NCI-H526 treated with DMSO at 0.1 percent for 48 hours (cell line): Measurements from ENCODE around the gene UGT2B15.
"Not testable (repeated sequence)": the region's sequence is repeated elsewhere in the genome, so short reads cannot be mapped to it uniquely, and the experiment has no call there.

Source experiments
- DNase-seq: peaks from one replicate; lab custom pipeline; 2025; lab: John Stamatoyannopoulos, UW

The UGT2B15 gene

GRCh38 chr4:68670479-68670939 is at the start of gene UGT2B15:
Gene UGT2B15, minus strand, starts transcription at chr4:68670652. Its CDS starts 34 bp downstream, at chr4:68670618.
- DNase-seq, result not testable (repeated sequence)

DNA sequence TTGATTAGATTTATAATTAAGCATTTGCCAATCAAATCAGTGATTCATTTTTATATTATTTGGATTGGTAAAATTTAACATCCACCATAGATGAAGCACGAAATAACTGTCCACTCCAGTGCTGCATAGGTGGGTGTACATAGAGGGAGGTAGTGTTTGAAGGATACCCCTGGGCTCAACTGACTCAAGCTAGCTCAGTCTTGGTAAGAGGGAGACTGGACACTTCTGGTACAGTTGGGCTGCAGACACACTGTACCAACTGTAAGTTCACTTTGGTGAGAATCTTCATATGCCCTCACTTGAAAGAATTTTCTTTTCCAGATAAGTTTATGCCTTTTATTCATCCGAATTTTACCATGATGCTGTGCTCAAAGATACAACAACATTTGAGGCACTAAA is 48.6 kb upstream of the UGT2B15 start:
- DNase-seq, result no peak

DNA sequence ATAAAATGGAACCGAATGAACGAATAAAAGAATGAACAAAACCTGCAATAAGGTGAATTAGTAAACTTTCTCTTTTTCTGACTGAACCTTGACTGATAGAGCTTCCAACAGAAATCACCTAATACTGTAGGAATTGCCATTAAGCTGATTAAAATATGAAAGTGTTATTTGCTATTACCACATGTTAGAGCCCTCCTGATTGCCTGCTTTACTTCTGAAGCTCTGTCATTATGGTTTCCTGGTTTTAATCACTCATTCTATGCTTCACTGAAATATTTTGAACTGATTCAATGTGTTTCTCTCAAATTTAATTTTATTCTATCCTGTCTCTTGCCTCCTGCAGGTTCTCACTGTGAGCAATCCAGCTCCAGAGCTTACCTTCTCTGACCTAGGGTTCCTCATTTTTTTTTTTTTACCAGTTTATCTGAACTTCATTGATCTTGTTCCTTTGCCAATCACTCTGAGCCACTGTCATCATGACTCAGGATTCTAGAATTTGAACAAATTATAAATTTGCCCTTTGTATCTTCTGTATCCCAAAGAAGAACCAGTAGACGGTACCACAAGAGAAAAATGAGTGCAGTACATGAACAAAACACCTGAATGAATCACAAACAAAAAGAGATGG is 48.1 kb upstream of the UGT2B15 start:
- no peak for DNase-seq

GRCh38 chr4:68717999-68718398 is 47.5 kb upstream of the UGT2B15 start:
- no peak for DNase-seq

- DNase-seq, result no peak
These were observed 43.9 kb upstream of the UGT2B15 start for GRCh38 chr4:68714400-68714799.

GRCh38 chr4:68712207-68712606 is 41.8 kb upstream of the UGT2B15 start:
- no peak for DNase-seq

GRCh38 chr4:68708566-68708965 is 38.1 kb upstream of the UGT2B15 start:
- DNase-seq, result no peak

DNA sequence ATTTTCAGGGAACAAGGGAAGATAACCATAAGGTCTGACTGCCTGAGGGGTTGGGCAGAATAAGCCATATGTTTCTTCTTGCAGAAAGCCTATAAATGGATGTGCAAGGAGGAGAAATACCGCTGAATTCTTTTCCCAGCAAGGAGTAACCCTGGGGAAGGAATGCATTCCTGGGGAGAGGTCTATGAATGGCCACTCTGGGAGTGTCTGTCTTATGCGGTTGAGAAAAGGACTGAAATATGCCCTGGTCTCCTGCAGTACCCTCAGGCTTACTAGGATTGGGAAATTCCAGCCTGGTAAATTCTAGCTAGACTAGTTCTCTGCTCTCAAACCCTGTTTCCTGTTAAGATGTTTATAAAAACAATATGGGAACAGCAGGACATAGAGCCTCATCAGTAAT is 32.7 kb upstream of the UGT2B15 start:
- not testable (repeated sequence) for DNase-seq

DNA sequence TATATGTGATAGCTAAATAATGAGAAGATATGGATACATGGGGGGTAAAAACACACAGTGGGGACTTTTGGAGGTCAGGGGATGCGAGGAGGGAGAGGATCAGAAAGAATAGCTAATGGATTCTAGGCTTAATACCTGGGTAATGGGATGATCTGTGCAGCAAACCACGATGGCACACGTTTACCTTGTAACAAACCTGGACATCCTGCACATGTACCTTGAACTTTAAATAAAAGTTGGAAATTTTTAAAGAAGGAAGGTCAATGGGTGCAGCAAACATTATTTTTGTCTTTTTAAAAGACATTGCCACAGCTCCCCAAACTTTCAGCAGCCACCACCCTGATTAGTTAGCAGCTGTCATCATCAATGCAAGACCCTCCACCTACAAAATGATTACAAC is 29.7 kb upstream of the UGT2B15 start:
- no peak for DNase-seq

DNA sequence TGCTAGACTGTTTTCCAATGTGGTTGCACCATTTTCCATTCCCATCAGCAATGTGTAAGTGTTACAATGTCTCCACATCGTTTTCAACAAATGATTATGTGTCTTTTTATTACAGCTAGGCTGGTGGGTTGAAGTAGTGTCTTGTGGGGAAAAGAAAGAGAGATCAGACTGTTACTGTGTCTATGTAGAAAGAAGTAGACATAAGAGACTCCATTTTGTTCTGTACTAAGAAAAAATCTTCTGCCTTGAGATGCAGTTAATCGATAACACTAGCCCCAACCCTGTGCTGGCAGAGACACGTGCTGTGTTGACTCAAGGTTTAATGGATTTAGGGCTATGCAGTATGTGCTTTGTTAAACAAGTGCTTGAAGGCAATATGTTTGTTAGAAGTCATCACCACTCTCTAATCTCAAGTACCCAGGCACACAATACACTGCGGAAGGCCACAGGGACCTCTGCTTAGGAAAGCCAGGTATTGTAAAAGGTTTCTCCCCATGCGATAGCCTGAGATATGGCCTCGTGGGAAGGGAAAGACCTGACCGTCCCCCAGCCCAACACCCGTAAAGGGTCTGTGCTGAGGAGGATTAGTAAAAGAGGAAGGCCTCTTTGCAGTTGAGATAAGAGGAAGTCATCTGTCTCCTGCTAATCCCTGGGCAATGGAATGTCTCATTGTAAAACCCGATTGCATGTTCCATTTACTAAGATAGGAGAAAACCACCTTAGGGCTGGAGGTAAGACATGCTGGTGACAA is 23.0 kb upstream of the UGT2B15 start:
- no peak for DNase-seq

DNA sequence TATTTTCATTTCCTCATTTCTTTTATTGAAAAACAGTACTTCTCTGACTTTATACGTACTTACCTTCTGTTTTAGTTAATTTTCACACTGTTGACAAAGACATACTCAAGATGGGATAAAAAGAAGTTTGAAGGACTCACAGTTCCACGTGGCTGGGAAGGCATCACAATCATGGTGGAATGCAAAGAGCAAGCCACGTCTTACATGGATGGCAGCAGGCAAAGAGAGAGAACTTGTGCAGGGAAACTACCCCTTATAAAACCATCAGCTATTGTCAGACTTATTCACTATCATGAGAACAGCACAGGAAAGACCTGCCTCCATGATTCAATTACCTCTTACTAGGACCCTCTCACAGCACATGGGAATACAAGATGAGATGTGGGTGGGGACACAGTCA is 20.7 kb upstream of the UGT2B15 start:
- DNase-seq, result no peak

GRCh38 chr4:68683034-68683433 is 12.6 kb upstream of the UGT2B15 start:
- DNase-seq, result no peak

- not testable (repeated sequence) for DNase-seq
These were observed 10.8 kb upstream of the UGT2B15 start for GRCh38 chr4:68681298-68681697.

DNA sequence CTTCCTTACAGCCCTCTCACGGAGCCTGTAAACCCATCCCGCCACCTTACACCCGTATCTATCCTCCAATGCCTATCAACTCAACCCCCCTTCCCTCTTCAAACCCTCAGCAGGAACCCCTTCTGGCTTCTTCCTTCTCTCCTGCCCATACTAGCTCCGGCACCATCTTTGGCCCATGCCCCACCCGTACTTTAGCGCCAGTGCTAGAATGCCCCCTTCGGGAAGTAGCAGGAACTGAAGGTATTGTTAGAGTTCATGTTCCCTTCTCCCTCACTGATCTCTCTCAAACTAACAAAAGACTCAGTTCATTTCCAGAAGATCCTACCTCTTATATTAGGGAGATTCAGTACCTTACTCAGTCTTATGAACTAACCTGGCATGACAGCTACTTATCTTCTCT is 2.7 kb upstream of the UGT2B15 start:
- no peak for DNase-seq

- not testable (repeated sequence) for DNase-seq
These were observed 765 bp upstream of the UGT2B15 start for GRCh38 chr4:68671217-68671616.

GRCh38 chr4:68668537-68669163 is 1.8 kb downstream of the UGT2B15 start:
- DNase-seq, result not testable (repeated sequence)

GRCh38 chr4:68667551-68667950 is 2.9 kb downstream of the UGT2B15 start:
- DNase-seq, result not testable (repeated sequence)

GRCh38 chr4:68664721-68665120 is 5.7 kb downstream of the UGT2B15 start:
- DNase-seq, result not testable (repeated sequence)

DNA sequence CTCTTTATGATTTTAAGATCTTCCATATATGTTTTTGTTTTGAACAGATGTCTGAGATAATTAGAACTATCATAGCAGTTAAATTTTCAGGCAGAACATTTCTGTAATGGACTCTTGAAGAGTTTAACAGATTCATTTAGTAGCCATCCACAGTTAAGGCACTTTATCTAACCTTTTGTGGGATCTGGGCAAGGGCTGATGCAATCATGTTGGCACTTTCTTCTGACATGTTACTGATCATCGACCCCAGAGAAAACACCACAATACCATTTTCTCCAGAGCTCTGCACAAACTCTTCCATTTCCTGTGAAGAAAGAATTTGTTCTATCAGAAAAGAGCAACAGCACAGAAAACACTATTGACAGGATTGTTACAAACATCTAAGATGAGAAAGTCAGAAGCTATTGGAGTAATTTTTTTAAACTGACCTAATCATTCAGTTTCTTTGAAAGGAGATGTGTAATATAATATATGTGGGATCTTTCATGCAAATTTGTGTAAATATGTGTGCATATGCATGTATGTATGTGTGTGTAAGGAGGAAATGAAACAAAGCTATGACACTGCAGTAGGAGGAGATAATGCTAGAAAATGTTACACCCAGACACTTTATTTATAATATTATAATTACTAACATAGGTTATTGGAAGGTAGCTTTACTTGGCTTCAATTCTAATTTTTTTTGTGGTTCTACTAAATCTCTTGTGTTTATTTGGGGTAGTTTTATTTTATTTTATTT is 7.4 kb downstream of the UGT2B15 start:
- not testable (repeated sequence) for DNase-seq

DNA sequence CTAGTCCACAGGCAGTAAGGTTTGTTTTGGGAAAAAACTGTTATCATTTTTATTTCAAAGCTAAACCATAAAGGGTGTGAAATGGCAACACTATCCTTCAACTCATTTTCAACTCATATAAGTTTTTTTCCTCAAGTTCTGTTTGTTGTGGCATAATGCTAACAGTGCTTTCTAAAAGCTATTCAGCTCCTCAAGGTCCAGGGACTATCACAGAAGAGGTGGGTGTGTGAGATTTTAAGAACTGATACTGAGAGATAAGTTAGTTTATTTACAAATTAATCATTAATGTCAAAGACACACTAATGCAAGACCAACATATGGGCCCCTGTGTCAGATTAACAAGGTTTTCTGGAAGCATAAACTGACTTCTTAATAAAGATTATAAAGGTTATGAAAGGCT is 11.8 kb downstream of the UGT2B15 start:
- DNase-seq, result no peak

DNA sequence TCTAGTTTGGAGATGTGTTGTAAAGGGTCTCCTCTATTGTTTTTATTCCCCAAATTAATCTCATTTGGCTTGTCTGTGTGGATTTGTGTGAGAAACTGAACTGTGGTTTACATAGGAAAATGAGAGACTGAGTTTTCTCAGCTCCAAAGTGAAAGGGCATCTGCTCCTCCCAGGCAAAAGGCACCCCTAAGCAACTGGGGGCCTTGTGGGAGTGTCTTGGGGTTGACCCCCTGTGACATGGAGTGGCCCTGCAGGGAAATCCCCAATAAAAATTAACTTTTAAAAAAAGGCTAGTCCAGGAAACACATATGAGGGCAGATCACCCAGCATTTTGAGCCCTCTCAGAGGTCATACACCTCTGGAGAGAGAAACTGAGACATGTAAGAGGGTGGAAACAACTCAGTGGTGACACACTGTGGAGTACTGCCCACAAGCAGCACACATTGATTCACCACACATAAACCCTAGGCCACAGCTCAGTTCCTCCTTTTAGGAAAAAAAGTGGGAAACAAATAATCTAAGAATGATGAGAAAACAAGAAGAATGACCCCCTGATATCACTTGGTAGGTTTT is 13.3 kb downstream of the UGT2B15 start:
- DNase-seq, result peak; percentile 48

- DNase-seq, result peak; percentile 50
These were observed 13.9 kb downstream of the UGT2B15 start for GRCh38 chr4:68656445-68656973.
